GM21717 (cell line): ENCODE measurements around the gene MCF2L.

Experiments used
- ATAC-seq: cut with Tn5 transposase; IDR thresholded peaks from one replicate; pipeline ENCODE4 v1.9.1; 2021; ENCODE audit warnings: mild to moderate bottlenecking, moderate library complexity; ENCODE audit not compliant: unreplicated experiment

The MCF2L gene

DNA sequence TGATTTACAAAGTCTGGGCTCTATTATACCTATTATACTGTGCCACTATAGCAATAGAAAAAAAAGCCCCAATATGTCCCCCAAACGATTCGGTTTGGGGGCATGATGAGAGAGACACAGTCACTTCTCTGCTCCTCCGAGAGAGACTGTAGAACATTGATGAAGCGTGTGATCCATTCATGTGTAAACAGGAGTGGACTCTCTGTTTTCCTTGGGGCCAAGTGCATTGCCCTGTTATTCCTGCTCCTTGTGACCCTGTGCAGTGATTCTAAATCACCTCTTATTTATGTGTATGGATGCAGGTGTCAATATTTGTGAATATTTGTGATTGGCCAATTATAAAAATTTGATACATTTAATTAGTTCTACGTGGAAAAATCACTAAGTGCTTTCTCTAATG, 170.6 kb downstream of the MCF2L start:
- no peak for ATAC-seq

DNA sequence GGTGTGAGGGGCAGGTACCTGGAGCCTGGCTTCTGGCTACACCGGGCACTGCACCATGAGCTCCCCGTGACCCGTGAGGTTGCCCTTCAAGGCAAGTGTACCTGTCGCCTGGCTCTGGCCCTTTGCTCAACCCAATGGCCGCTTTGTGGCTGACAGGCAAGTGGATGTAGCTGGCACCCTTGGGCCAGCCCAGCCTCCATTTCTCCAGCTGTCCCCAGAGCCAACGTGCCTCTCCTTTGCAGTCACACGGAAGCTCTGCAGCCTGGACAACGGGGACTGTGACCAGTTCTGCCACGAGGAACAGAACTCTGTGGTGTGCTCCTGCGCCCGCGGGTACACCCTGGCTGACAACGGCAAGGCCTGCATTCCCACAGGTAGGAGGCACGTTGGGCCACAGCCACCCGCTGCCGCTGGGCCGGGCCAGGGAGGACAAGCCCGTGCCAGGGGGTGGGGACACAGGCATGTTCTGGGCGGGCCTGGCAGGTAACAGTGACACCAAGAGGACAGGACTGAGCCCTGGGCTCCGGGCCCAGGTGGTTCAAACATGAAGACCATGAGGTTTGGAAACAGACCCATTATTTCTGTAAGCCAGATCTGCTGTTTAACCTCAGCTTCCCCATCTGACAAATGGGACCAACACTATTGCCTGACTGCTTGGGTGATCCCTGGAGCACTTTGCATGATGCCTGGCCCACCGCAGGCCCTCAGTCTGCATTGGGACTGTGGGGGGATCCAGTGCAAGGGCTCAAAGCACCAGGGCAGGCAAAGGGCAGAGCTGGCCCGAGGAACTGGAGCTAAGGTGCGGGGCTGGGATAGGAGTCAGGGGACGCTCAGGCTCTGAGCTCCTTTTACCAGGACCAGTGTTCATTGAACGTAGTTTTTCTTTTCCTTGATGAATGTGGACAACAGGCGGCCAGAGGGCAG, 171.9 kb downstream of the MCF2L start:
- ATAC-seq, result no peak

DNA sequence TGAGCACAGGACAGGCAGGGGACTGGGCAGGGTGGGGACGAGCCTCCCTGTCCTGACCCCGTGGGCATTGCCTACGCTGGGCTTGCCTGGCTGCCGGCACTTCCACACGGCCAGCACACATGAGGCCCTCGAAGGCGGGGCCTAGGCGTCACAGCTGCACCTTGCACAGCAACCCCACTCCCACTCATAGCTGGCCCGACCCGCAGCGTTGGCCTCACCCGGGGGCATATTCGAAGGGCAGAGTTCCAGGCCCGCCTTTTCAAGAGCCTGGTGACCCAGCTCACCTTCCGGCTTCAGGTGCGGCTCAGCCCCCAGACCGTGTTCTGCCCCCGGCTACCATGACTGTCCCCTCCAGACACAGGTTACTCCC, 172.6 kb downstream of the MCF2L start:
- ATAC-seq, result no peak

DNA sequence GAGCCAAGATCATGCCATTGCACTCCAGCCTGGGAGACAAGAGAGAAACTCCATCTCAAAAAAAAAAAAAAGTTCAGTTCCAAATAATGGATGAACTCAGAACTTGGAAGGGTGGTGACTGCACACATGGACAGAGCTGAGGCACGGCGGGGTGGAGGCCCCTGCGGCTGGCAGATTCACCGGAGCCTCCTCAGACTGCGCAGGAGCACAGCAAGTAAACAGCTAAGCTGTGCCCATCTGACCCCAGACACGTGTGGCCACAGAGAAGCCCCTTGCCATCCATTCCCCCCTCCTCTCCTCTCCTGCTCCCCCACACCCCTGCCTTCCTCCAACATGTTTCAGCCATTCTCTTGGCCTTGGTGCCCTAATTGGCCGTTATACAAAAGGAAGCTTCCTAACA, 173.9 kb downstream of the MCF2L start:
- ATAC-seq, result no peak

DNA sequence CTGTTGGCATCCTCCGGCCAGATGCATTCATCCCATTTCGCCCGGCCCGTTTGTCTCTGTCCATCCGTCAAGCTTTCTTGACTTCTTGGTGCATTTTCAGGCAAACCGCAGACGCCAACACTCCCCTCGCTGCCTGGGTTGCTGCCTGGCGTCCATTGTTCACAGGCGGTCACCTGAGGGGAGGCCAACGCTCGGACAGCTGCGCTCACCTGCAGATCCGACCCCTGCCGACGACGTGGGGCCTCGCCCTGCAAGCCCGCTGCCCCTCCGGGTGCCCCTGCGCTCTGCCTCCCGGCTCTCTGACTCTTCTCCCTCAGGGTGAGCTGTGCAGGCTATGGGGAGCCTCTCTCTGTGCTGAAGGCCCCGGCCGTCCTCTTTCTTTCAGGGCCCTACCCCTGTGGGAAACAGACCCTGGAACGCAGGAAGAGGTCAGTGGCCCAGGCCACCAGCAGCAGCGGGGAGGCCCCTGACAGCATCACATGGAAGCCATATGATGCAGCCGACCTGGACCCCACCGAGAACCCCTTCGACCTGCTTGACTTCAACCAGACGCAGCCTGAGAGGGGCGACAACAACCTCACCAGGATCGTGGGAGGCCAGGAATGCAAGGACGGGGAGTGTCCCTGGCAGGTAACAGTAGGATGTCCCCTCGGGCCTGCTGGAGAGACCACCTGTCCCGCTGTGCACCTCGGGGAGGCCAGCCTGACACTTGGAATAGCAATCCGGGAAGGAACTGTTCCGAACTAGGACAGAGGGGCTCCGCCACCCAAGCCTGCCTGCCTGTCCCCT, 174.6 kb downstream of the MCF2L start:
- no peak for ATAC-seq

DNA sequence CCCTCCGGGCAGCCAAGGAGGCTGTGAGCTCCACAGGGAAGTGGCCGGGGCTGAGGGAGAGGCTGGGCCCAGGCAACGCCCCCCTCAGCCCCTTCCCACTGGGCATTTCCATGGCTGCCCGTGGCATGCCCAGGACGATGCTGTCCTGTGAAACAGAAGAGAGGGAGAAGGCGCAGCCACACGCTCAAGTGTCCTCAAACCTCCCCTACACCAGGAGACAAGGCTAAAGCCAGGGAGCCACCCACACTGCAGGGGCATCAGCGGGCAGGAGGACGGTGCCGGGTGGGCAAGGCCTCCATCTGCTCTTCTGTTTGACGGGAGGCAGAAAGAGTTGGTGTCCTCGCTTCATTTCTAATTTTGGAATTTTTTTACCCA, 175.2 kb downstream of the MCF2L start:
- ATAC-seq, result no peak

DNA sequence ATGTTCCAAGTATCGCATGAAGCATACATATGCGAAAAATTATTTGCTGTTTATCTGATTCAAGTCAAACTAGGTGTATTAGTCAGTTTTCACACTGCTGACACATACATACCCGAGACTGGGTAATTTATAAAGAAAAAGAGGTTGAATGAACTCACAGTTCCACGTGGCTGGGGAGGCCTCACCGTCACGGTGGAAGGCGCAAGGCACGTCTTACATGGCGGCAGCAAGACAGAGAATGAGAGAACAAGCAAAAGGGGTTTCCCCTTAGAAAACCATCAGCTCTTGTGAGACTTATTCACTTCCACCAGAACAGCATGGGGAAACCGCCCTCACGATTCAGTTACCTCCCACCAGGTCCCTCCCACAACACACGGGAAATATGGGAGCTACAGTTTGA, 176.5 kb downstream of the MCF2L start:
- ATAC-seq, result no peak

DNA sequence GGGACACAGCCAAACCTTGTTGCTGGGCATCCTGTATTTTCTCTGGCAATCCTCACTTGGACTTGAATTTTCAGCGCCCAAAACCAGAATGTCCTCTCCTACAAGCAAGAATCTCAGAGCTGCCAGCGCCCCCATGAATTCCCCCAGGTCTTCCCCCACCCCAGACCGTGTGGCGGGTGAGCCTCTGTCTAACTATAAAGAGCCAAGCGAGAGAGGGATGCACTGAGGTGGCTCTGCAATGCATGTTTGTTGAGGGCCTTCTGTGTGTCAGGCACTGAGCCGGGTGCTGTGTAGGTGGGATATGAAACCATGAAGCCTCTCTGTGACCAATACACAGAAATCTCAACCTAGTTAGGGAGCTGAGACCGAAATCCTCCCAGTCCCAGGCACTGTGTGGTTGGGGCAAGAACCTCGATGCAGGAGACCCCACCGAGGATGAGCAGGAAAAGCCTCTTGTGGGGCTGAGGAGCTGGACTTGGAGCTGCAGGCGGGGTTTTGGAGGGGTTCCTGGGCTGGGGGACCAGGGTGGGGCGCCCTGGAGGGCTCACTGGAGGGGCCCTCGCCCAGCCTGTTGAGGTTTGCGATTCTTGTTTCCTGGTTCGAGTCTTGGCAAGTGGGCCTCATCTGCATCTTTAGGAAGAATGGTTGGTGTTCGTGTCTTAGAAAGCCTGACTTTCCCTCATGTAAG, 177.0 kb downstream of the MCF2L start:
- no peak for ATAC-seq

DNA sequence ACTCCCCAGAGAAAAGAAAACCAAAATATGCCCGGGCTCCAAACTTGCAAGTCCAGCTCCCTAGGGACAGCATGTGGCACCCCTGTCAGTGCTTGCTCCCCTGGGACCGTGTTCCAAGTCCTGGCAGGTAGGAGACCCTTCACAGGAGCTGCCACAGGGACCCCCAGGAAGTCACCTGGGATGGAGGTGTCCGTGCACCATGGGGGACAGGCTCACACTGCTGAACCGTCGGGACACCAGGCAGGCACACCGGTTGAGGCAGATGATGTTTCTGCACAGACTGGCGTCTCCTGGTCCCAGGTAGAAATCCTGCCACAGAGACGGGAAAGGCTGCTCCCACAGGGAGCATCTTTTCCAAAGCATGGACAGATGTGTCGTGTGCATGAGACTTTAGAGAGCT, 177.7 kb downstream of the MCF2L start:
- no peak for ATAC-seq

DNA sequence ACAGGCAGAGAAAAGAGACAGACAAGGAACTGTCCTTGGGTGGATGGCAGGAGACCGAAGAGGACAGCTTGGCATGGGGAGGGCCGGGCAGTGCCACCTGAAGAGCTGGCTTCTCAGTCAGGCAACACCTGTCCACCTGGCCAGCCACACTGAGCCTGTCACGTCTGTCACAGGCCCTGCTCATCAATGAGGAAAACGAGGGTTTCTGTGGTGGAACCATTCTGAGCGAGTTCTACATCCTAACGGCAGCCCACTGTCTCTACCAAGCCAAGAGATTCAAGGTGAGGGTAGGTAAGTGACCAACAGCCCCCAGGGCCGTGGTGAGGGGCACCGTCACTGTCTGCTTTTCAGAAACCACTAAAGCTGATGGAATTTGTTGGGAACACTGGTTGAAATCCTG, 178.2 kb downstream of the MCF2L start:
- no peak for ATAC-seq

DNA sequence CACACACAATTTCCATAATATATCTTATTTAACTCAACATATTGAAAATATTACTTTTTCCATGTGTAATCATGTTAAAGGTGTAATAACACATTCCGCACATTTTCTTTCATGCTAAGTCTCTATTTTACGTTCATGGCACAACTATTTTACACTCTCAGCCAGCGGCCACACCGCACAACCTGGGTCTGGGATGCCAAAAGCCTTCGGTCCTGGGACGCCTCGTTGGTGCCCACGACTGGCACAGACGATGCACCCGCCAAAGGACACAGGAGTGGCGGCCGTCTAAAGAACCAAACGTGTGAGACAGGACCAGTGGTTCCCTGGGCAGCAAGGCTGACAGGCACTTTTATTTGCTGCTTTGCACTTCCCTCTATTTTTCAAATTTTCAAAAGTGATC, 179.4 kb downstream of the MCF2L start:
- ATAC-seq, result no peak

DNA sequence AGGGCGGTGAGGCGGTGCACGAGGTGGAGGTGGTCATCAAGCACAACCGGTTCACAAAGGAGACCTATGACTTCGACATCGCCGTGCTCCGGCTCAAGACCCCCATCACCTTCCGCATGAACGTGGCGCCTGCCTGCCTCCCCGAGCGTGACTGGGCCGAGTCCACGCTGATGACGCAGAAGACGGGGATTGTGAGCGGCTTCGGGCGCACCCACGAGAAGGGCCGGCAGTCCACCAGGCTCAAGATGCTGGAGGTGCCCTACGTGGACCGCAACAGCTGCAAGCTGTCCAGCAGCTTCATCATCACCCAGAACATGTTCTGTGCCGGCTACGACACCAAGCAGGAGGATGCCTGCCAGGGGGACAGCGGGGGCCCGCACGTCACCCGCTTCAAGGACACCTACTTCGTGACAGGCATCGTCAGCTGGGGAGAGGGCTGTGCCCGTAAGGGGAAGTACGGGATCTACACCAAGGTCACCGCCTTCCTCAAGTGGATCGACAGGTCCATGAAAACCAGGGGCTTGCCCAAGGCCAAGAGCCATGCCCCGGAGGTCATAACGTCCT, 180.0 kb downstream of the MCF2L start:
- ATAC-seq, result no peak
